H1 (cell line): ENCODE results near the gene NOB1. TPM values are rescaled to one million over a fixed set of nuclear protein-coding genes. Genes with fewer than 3 reads are reported as not detected.

ENCODE experiments used
- ATF3 ChIP-seq: IDR thresholded peaks from 2 replicates; pipeline ENCODE4 v1.6.1; 2011; ENCODE audit warnings: low read depth, mild to moderate bottlenecking, low read length; ENCODE audit not compliant: insufficient read depth
- BCL11A ChIP-seq, 2 experiments: IDR thresholded peaks; one replicate each; pipeline ENCODE4 v1.6.1; 2011; ENCODE audit warnings: low read depth in 2 of 2, low read length in 2 of 2, mild to moderate bottlenecking in 2 of 2
- BRCA1 ChIP-seq: IDR thresholded peaks from 2 replicates; pipeline ENCODE4 v1.6.1; 2012; ENCODE audit warnings: low read depth, low read length, improper control_type of control experiment
- E2F6 ChIP-seq: IDR thresholded peaks from 2 replicates; pipeline ENCODE4 v1.6.1; 2012; ENCODE audit warnings: inconsistent platforms
- JUND ChIP-seq: IDR thresholded peaks from 2 replicates; pipeline ENCODE4 v1.6.1; 2011; ENCODE audit warnings: mild to moderate bottlenecking, improper control_type of control experiment, low read length
- MAFK ChIP-seq: IDR thresholded peaks from 2 replicates; pipeline ENCODE4 v1.6.1; 2012; ENCODE audit warnings: low read depth, mild to moderate bottlenecking, improper control_type of control experiment, low read length
- NRF1 ChIP-seq: IDR thresholded peaks from 2 replicates; pipeline ENCODE4 v1.6.1; 2011; ENCODE audit warnings: mild to moderate bottlenecking, low read depth, low read length, improper control_type of control experiment
- POLR2AphosphoS5 ChIP-seq: IDR thresholded peaks from 2 replicates; pipeline ENCODE4 v1.6.1; 2011; ENCODE audit warnings: low read depth, low read length
- SAP30 ChIP-seq: fragments of 300-600 bp; sonication (generic); IDR thresholded peaks from 2 replicates; pipeline ENCODE4 v1.7.1; 2012; ENCODE audit warnings: low read length, moderate library complexity, mild to moderate bottlenecking, inconsistent platforms; ENCODE audit not compliant: insufficient read depth, insufficient replicate concordance
- ZNF274 ChIP-seq: IDR thresholded peaks from 2 replicates; pipeline ENCODE4 v1.7.0; 2012; ENCODE audit warnings: low read length, borderline replicate concordance; ENCODE audit errors: extremely low read depth
- polyA plus RNA-seq, 7 experiments: library from polyadenylated mRNA; depleted of rRNA in 3 of 7; stranded (reverse) in 5 of 7; unstranded in 2 of 7; fragments of >200 nt in 5 of 7; fragments of 200-250 nt in 2 of 7; gene quantifications; 1 replicate in 5 of 7; 2 replicates in 1 of 7; 4 replicates in 1 of 7; pipeline versions ENCODE4 v1.2.1 to v1.2.3, GENCODE V29; 2011 to 2013; ENCODE audit warnings: missing spikeins in 2 of 7, mixed read lengths in 2 of 7
- total RNA-seq: library from RNA; stranded (reverse); fragmentation: NEBNext Ultra II Directional; extraction: Animal tissue kit (Norgen Biotek cat#: 25700); gene quantifications from 2 replicates; pipeline ENCODE4 v1.2.1, GENCODE V29; 2021

The NOB1 gene
- total and polyA plus RNA-seq, 2 of the 8 experiments (the other 6 are each of a cell fraction or from before 2014, with no cell fraction given) = 88.2 to 108 TPM

- TF ChIP-seq E2F6 (no peak), NRF1 (no peak), SAP30 (no peak), JUND (0 out of 2 replicates have a peak, but pooled peaks have one; percentile 34), BRCA1 (no peak), POLR2AphosphoS5 (no peak), ZNF274 (no peak), ATF3 (no peak), BCL11A (IDR thresholded peaks at IDR 0.05; ENCODE audit: low read depth in 2 of 2, low read length in 2 of 2) (no peak), MAFK (no peak)
- TF ChIP-seq, all 59 proteins: peak for 3
Measured at GRCh38 chr16:69798466-69798865, 43.7 kb upstream of the NOB1 start (continued).
